ENCODE results near the gene BIN1. TPM values are rescaled to one million over a fixed set of nuclear protein-coding genes. Genes with fewer than 3 reads are reported as not detected.

BIN1 gene
- total RNA-seq, 4 donors from 2014 or later: 95.7 to 146 (median 98.8) TPM

GRCh38 chr2:127085317-127085681, 21.7 kb downstream of the BIN1 start:
- no peaks in the 10 kb centered on the region for H3K9me3 ChIP-seq
- H3K4me1 ChIP-seq: peaks cover 0 to 94% (median 76%) of the 10 kb centered on the region in 4 donors
- no peaks in the 10 kb centered on the region for H3K36me3 ChIP-seq
- WGBS, 2 donors: 52 to 71% methylated on average over 9 of the region's 9 CpGs
- peak overlapping the region; percentile 84 to 97 (median 91) for H3K27ac ChIP-seq
- TF ChIP-seq CTCF (IDR thresholded peaks at IDR 0.05) (no peak), POLR2A (IDR thresholded peaks at IDR 0.05) (no peak), EP300 (IDR thresholded peaks at IDR 0.05) (no peak)
- no peaks in the 10 kb centered on the region for H3K27me3 ChIP-seq
- H3K4me3 ChIP-seq: no peak overlapping the region
- DNase-seq (ENCODE audit: low spot score in 2 of 2): no peak

GRCh38 chr2:127084611-127085316, 22.2 kb downstream of the BIN1 start:
- no peaks in the 10 kb centered on the region for H3K36me3 ChIP-seq
- H3K27ac ChIP-seq: peak overlapping the region; percentile 84 to 97 (median 91)
- TF ChIP-seq CTCF (IDR thresholded peaks at IDR 0.05) (no peak), POLR2A (IDR thresholded peaks at IDR 0.05) (no peak), EP300 (IDR thresholded peaks at IDR 0.05) (no peak)
- no peak for DNase-seq (ENCODE audit: low spot score in 2 of 2)
- 50 to 53% methylated on average over 8 to 10 of the region's 12 CpGs for WGBS, 2 donors
- no peaks in the 10 kb centered on the region for H3K9me3 ChIP-seq
- peaks cover 0 to 94% (median 82%) of the 10 kb centered on the region in 4 donors for H3K4me1 ChIP-seq
- peak overlapping the region in 1 of 4 donors; percentile 19 for H3K4me3 ChIP-seq
- no peaks in the 10 kb centered on the region for H3K27me3 ChIP-seq

GRCh38 chr2:127083819-127084503, 23.0 kb downstream of the BIN1 start:
- H3K27ac ChIP-seq: peak overlapping the region; percentile 84 to 97 (median 91)
- H3K9me3 ChIP-seq: no peaks in the 10 kb centered on the region
- peaks cover 0 to 94% (median 90%) of the 10 kb centered on the region in 4 donors for H3K4me1 ChIP-seq
- WGBS, 2 donors: 24 to 29% methylated on average over 21 of the region's 21 CpGs
- H3K27me3 ChIP-seq: no peaks in the 10 kb centered on the region
- peak overlapping the region in 1 of 4 donors; percentile 19 for H3K4me3 ChIP-seq
- TF ChIP-seq CTCF (IDR thresholded peaks at IDR 0.05): peak in 3 of 5 experiments; percentile 15 to 68 (median 20)
- peak; percentile 36 to 47 for TF ChIP-seq POLR2A (IDR thresholded peaks at IDR 0.05)
- TF ChIP-seq EP300 (IDR thresholded peaks at IDR 0.05): peak in 1 of 2 donors; percentile 97
- H3K36me3 ChIP-seq: no peaks in the 10 kb centered on the region
- peak; percentile 86 to 95 for DNase-seq (ENCODE audit: low spot score in 2 of 2)

DNA sequence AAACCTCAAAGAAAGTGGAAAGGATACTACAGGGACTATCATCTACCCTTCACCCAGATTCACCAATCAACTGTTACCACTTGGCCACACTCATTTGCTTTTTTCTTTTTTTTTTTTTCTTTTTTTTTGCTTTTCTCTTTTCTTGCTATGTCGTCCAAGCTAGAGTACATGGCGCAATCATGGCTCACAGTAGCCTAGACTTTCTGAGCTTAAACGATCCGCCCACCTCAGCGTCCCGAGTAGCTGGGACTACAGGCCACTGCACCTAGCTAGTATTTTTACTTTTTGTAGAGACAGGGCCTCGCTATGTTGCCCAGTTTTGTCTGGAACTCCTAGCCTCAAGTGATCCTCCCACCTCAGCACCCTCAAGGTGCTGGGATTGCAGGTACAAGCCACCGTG, 24.0 kb downstream of the BIN1 start:
- WGBS, 2 donors: 76 to 77% methylated on average over 8 of the region's 8 CpGs
- Histone ChIP-seq H3K9me3 (no peaks in the 10 kb centered on the region), H3K4me1 (peaks cover 0 to 100% (median 95%) of the 10 kb centered on the region in 4 donors), H3K27me3 (no peaks in the 10 kb centered on the region), H3K27ac (peak overlapping the region; percentile 84 to 97 (median 91)), H3K4me3 (no peak overlapping the region), H3K36me3 (no peaks in the 10 kb centered on the region)
- TF ChIP-seq POLR2A (IDR thresholded peaks at IDR 0.05) (no peak), EP300 (IDR thresholded peaks at IDR 0.05) (peak in 1 of 2 donors; percentile 5), CTCF (IDR thresholded peaks at IDR 0.05) (no peak)
- DNase-seq (ENCODE audit: low spot score in 2 of 2): no peak
